Measurements from ENCODE around the gene DGCR2.

DNA sequence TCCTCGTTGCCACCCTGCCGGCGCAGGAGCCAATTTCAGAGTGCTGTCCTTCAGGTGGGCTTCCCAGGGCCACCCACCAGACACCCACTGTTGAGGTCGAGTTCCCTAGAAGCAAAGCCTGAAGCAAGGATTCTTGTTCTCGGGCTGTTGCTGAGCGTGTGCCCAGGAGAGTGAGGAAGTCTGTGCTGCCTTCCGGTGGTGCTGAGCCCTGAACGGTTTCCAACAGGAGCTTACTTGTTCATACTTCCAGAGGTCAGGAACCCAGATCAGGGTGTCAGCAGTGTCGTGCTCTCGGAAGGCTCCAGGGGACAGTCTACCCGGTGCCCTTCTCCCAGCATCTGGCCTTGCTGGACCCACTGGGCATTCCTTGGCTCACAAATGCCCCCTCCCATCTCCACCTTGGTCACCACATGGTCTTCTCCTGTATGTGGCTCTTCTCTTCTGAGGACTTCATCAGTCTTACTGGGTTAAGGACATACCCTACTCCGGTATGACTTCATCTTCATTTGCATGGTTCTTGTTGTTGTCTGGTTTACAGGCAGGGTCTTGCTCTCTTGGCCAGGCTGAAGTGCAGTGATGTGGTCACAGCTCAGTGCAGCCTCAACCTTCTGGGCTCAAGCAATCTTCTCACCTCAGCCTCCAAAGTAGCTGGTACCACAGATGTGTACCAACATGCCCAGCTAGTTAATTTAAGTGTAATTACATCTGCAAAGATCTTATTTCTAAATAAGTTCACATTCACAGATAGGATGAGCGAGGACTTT, 45.1 kb upstream of the DGCR2 start:
- TF ChIP-seq CTCF (conservative IDR thresholded peaks at IDR 0.05) (no peak), ZFX (IDR thresholded peaks at IDR 0.05) (no peak)

All from C4-2B (cell line).